OCI-LY3 (cell line): Measurements from ENCODE around the gene BEST3.

Experiments
- CTCF ChIP-seq: fragments of 200-600, 300-600 bp; sonication (generic); IDR thresholded peaks from 2 replicates; pipeline ENCODE4 v1.5.1; 2014; ENCODE audit warnings: antibody characterized with exemption, low read length, low read depth
- EZH2phosphoT487 ChIP-seq: fragments of 200-600 bp; shearing (Covaris generic); IDR thresholded peaks from 2 replicates; pipeline ENCODE4 v1.6.1; 2018; ENCODE audit warnings: antibody characterized with exemption, mixed run types, low read depth

DNA sequence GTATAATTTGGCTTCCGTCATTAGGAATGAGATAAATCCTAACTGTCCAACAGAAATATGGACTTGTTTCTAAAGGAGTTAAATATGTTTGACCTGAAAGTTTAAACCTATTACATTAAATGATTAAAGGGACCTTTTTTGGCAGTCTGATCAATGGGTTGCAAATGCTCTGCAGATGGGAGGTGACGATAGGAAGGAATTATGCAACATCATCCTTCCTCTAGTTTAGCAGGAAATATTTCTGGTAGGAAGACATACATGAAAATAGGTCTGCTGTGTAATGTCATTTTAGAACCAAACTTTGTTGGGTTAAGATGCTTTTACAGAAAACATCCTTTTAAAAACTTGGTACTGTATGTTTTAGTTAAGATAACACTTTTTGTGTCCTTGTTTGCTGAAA lies 91.0 kb downstream of the BEST3 start:
- TF ChIP-seq CTCF: no peak
- no peak for TF ChIP-seq EZH2phosphoT487
